GM18502 (cell line): ENCODE measurements around the gene POLD1.

ENCODE experiments used
- ATAC-seq: cut with Tn5 transposase; IDR thresholded peaks from one replicate; pipeline ENCODE4 v1.9.1; 2021; ENCODE audit warnings: mild to moderate bottlenecking; ENCODE audit not compliant: unreplicated experiment, poor library complexity

POLD1 gene

GRCh38 chr19:50415661-50416033 is 31.5 kb downstream of the POLD1 start:
- peak; percentile 56 for ATAC-seq

DNA sequence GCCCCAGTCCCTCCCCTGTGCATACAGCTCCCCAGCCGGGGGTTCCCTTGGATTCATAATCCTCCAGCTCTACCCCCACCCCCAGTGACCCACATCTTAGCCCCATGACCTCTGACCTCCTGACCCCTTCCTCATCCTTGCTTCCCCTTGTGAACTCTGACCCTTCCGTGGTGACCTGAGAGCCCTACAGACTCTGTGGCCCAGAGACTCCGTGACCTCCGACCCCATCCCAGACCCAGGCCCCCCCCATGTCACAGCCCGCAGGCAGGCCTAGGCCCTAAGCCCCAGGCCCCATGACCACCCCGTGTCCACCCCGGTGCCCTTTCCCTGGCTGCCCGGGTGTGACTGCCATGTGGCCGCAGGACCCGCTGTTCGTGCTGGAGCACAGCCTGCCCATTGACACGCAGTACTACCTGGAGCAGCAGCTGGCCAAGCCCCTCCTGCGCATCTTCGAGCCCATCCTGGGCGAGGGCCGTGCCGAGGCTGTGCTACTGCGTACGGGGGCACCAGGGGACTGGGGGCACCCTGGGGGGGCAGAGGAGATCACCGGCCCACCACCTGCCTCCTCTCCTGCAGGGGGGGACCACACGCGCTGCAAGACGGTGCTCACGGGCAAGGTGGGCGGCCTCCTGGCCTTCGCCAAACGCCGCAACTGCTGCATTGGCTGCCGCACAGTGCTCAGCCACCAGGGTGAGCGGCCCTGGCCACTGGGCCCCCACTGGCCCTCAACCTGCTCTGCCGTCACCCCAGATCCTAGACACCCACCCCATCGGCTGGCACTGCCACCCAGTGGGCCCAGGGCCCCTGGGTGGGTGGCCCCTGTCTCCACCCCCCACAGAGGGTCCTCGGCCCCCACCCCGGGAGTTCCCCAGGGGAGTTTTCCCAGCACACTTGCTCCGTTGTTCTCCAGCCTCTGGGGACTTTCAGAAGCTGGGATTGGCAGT is 32.2 kb downstream of the POLD1 start:
- ATAC-seq: no peak

DNA sequence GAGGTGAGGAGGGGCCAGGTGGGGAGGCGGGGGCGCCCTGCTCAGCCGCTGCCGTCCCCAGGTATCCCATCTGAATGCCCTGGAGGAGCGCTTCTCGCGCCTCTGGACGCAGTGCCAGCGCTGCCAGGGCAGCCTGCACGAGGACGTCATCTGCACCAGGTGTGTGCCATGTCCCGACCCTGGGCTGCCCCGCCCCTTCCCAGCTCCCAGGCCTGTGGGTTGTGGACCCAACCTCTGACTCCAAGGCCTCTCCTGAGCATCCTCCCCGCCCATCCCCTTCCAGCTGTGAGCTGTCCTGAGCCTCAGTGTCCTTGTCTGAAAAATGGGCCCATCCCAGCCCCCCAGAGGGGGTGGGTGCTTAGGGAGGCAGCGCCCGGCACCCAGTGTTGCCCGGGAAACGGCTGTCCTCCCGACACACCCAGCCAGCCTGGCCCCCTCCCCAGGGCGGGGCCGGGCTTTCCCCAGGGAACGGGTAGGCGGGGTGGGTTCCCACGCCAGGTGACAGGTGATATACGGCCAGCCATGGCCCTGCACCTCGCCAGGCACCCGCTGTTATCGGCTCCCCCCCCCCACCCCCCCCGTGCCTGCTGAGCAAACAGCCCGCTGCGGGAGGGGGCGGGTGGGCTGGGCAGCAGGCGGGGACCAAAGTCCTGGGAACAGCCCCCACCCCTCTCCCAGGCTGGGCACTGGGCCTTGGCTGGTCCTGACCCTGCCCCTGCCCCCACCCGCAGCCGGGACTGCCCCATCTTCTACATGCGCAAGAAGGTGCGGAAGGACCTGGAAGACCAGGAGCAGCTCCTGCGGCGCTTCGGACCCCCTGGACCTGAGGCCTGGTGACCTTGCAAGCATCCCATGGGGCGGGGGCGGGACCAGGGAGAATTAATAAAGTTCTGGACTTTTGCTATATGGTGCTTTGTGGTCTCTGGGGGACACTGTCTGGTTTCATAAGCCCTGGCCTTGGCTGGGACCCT is 33.2 kb downstream of the POLD1 start:
- ATAC-seq: no peak

GRCh38 chr19:50418176-50419021 is 34.3 kb downstream of the POLD1 start, which contains the start of gene SPIB:
SPIB (plus strand) TSS chr19:50418938; CDS start chr19:50418963, 25 bp downstream.
- no peak for ATAC-seq

- ATAC-seq: no peak
Measured at GRCh38 chr19:50419022-50419579, 35.0 kb downstream of the POLD1 start.

- no peak for ATAC-seq
Measured at GRCh38 chr19:50419580-50420035, 35.5 kb downstream of the POLD1 start.

DNA sequence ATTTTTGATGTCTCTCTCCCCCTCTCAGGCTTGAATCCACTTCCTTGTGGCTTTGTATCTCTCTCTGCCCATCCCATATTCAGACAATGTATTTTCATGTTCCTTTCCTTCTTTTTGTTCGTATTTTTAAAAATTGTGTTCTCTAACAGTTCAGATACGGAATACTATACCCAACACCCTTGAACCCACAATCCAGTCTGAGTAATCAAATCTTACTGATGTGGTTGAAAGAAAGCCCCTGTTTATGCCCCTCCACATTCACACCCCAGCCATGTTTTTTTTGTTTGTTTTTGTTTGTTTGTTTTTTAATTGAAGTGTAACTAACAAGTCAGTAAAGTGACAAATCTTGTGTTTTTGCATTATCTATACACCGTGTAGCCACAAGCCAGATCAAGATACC is 36.0 kb downstream of the POLD1 start:
- ATAC-seq: no peak

- ATAC-seq: no peak
Measured at GRCh38 chr19:50420808-50421207, 36.7 kb downstream of the POLD1 start.

- ATAC-seq: no peak
Measured at GRCh38 chr19:50422397-50423278, 38.5 kb downstream of the POLD1 start.

DNA sequence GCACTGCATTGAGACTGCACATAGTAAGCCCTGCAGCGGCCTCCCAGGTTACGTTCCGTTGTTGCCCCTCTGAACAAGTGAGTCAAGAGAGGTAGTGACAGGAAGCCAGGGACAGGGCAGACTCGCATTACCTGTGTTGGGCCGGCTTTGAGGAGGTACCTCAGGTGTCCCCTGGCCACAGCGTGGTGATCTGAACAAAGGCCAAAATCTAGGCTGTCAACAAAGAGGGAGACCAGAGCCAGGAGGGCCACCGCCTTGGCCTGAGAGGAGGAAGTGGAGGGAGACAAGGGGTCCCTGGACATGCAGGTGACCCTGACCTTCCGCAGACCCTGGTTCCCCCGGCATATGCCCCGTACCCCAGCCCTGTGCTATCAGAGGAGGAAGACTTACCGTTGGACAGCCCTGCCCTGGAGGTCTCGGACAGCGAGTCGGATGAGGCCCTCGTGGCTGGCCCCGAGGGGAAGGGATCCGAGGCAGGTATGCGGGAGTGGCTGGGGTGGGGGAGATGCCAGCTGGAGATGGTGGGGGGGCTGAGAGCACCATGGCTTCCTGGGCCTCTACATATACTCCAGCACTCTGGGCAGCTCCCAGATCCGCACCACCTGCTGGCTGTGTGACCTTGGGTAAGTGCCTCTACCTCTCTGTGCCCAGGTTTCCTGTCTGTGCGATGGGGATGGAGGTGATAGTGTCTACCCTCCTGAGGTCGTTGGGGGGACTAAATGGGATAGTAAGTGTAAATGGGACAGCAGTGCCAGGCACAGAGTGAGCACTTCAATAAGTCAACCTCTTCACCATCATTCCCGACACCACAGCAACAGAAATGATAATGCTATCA is 39.3 kb downstream of the POLD1 start:
- no peak for ATAC-seq

GRCh38 chr19:50425581-50425980 is 41.4 kb downstream of the POLD1 start:
- no peak for ATAC-seq

GRCh38 chr19:50427318-50427925 is 43.3 kb downstream of the POLD1 start:
- ATAC-seq: no peak

GRCh38 chr19:50427997-50428425 is 43.9 kb downstream of the POLD1 start:
- ATAC-seq: no peak

DNA sequence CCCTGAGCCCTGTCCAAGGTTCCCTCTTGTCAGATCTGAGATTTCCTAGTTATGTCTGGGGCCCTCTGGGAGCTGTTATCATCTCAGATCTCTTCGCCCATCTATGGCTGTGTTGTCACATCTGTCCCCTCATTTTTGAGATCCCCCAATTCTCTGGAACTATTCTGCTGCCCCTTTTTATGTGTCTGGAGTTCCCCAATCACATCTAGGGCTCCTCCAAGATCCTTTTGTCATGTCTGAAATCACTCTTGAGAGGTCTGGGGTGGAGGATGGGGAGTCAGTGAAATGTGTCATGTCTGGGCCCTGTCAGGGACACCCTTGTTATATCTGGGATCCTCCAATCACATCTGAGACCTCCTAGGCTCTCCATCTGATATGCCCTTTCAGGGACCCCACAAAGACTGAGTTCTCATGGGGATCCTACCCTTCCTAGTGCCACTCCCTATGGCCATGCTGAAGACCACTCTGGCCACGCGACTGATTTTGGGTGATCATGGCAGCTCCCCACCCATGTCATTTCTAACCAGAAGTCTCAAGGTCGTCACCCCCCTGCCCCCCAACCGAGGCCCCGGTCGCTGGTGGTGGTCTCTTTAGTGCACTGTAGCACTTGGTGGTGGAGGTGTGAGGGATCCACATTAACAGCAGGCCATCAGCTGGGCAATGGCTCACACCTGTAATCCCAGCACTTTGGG is 44.8 kb downstream of the POLD1 start:
- ATAC-seq: no peak

- no peak for ATAC-seq
Measured at GRCh38 chr19:50430888-50431342, 46.8 kb downstream of the POLD1 start.

DNA sequence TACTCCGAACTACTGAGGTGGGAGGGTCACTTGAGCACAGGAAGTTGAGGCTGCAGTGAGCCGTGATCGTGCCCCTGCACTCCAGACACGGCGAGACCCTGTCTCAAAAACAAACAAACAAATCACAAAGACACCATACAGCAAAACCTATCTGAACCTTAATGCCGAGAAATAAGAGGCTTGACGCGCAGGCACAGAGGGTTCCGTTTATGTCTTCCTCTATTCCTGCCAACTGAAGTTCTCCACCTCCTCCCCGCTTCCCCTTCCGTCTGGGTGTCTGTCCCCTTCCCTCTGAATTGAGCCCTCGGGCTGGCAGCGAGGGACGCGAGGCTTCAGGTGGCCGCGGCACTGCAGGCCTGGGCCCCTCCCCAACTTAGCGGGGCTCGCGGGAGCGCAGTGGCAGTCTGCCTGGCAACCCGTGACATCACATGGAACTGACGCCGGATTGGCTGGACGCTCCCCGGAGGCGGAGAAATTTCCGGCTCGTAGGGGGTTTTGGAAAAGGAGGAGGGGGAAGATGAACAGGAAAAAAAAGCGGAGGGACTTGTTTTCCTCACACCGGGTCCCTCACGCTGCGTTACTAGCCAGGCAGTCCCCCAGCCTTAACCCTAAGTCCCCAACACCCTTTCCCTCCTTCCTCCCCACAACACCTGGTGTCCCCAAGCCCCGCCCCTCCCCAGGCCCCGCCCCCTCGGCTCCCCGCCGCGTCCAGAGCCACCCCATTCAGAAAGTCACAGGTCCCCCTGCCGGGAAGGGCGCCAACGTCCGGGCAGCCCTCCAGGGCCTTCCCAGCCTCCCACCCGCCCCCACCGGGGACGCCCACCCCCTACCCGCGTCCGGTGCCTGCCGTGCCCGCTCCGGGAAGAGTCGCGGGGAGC is 47.4 kb downstream of the POLD1 start:
- ATAC-seq: peak; percentile 79
